Common myeloid progenitor, CD34-positive (primary cell): ENCODE data around the gene RHEB.

Source experiments
- CTCF ChIA-PET: fragments of 350-600 bp; sonication (Branson Sonifier 250); formaldehyde crosslinking; loops from one replicate; lab custom pipeline; 2021; ENCODE audit warnings: antibody characterized with exemption; lab: Charles Lee
- POLR2A ChIA-PET: fragments of 350-600 bp; sonication (Branson Sonifier 250); formaldehyde crosslinking; loops from one replicate; lab custom pipeline; 2021; ENCODE audit warnings: antibody characterized with exemption; lab: Charles Lee
- DNase-seq, 3 donors: peaks; one replicate each; pipeline versions ENCODE4 v3.0.0 to v3.0.0-alpha.2; 2013
- H3K27ac ChIP-seq, 2 experiments: 1 replicate in 1 of 2; 2 replicates in 1 of 2; pipeline ENCODE4 v1.7.0; 2013; ENCODE audit warnings: inconsistent platforms in 2 of 2, low read length in 2 of 2, mild to moderate bottlenecking in 2 of 2, low read depth in 1 of 2, moderate library complexity in 1 of 2; ENCODE audit not compliant: severe bottlenecking in 2 of 2, insufficient read depth in 1 of 2, poor library complexity in 1 of 2
- H3K27me3 ChIP-seq, 5 experiments: replicated peaks in 2 of 5; 1 replicate in 3 of 5; 2 replicates in 2 of 5; pipeline versions ENCODE4 v1.6.1 to v1.7.0; 2013; ENCODE audit warnings: low read length in 4 of 5, mild to moderate bottlenecking in 2 of 5, moderate library complexity in 2 of 5, inconsistent platforms in 1 of 5; ENCODE audit not compliant: insufficient read depth in 5 of 5, control insufficient read depth in 4 of 5
- H3K36me3 ChIP-seq, 4 experiments: 1 replicate in 2 of 4; 2 replicates in 2 of 4; pipeline versions ENCODE4 v1.6.1 to v1.7.0; 2013; ENCODE audit warnings: low read length in 3 of 4, control low read depth in 1 of 4, mild to moderate bottlenecking in 1 of 4; ENCODE audit not compliant: control insufficient read depth in 4 of 4, insufficient read depth in 4 of 4
- H3K4me1 ChIP-seq, 4 experiments: 1 replicate in 3 of 4; 2 replicates in 1 of 4; pipeline versions ENCODE4 v1.6.1 to v1.7.1; 2013; ENCODE audit warnings: low read length in 3 of 4, mild to moderate bottlenecking in 3 of 4, control low read depth in 1 of 4, inconsistent platforms in 1 of 4, moderate library complexity in 1 of 4; ENCODE audit not compliant: control insufficient read depth in 4 of 4, insufficient read depth in 4 of 4; ENCODE audit errors: control extremely low read depth in 1 of 4
- H3K4me3 ChIP-seq, 7 experiments: 1 replicate in 4 of 7; 2 replicates in 3 of 7; pipeline versions ENCODE4 v1.5.1 to v1.7.0; 2013; ENCODE audit warnings: mild to moderate bottlenecking in 7 of 7, low read length in 6 of 7, moderate library complexity in 6 of 7, inconsistent platforms in 2 of 7, low read depth in 2 of 7, control low read depth in 1 of 7; ENCODE audit not compliant: insufficient read depth in 4 of 7, control insufficient read depth in 1 of 7; ENCODE audit errors: extremely low read depth in 1 of 7
- H3K9me3 ChIP-seq, 5 experiments: 1 replicate in 4 of 5; 2 replicates in 1 of 5; pipeline versions ENCODE4 v1.6.1 to v1.7.1; 2013; ENCODE audit warnings: low read length in 4 of 5, mild to moderate bottlenecking in 2 of 5, inconsistent platforms in 1 of 5, low read depth in 1 of 5, moderate library complexity in 1 of 5; ENCODE audit not compliant: control insufficient read depth in 4 of 5, insufficient read depth in 2 of 5; ENCODE audit errors: control extremely low read depth in 1 of 5
- WGBS: methylation state at CpG from one replicate; pipeline ENCODE4 v1.1.5; 2013; ENCODE audit not compliant: insufficient coverage; 5-methylcytosine and 5-hydroxymethylcytosine counted together

RHEB gene

GRCh38 chr7:151497306-151497871 lies 22.3 kb downstream of the RHEB start:
- no peaks in the 10 kb centered on the region for H3K9me3 ChIP-seq

GRCh38 chr7:151495360-151495759 lies 24.3 kb downstream of the RHEB start:
- H3K4me1 ChIP-seq, result peaks cover 0 to 1% (median 0%) of the 10 kb centered on the region in 4 experiments
- no peaks in the 10 kb centered on the region for H3K27me3 ChIP-seq
- no peak overlapping the region for H3K4me3 ChIP-seq
- no peak for DNase-seq
- no peaks in the 10 kb centered on the region for H3K9me3 ChIP-seq
- H3K27ac ChIP-seq, result no peak overlapping the region
- no CpG with 5 or more reads among the region's 2 CpGs for WGBS
- ChIA-PET POLR2A (no interaction called here), CTCF (interaction anchor here (1.3 kb wide), 1 partner anchor 11 kb away, joined by 4 read pairs; no protein-coding TSS in a partner anchor)
- H3K36me3 ChIP-seq, result peaks cover 2 to 14% (median 7%) of the 10 kb centered on the region in 4 experiments

More at GRCh38 chr7:151497306-151497871, 22.3 kb downstream of the RHEB start:
- POLR2A ChIA-PET, result no interaction called here
- peaks cover 2 to 9% (median 9%) of the 10 kb centered on the region in 4 experiments for H3K36me3 ChIP-seq
- 98% methylated on average over 10 of the region's 10 CpGs for WGBS
- DNase-seq, result no peak
- H3K27ac ChIP-seq, result no peak overlapping the region
- H3K4me3 ChIP-seq, result no peak overlapping the region
- CTCF ChIA-PET, result interaction anchor here (0.8 to 2.1 kb wide), 7 partner anchors 9 to 287 kb away, joined by 3 to 14 read pairs (median 3); no protein-coding TSS in a partner anchor
- no peaks in the 10 kb centered on the region for H3K4me1 ChIP-seq
- no peaks in the 10 kb centered on the region for H3K27me3 ChIP-seq

DNA sequence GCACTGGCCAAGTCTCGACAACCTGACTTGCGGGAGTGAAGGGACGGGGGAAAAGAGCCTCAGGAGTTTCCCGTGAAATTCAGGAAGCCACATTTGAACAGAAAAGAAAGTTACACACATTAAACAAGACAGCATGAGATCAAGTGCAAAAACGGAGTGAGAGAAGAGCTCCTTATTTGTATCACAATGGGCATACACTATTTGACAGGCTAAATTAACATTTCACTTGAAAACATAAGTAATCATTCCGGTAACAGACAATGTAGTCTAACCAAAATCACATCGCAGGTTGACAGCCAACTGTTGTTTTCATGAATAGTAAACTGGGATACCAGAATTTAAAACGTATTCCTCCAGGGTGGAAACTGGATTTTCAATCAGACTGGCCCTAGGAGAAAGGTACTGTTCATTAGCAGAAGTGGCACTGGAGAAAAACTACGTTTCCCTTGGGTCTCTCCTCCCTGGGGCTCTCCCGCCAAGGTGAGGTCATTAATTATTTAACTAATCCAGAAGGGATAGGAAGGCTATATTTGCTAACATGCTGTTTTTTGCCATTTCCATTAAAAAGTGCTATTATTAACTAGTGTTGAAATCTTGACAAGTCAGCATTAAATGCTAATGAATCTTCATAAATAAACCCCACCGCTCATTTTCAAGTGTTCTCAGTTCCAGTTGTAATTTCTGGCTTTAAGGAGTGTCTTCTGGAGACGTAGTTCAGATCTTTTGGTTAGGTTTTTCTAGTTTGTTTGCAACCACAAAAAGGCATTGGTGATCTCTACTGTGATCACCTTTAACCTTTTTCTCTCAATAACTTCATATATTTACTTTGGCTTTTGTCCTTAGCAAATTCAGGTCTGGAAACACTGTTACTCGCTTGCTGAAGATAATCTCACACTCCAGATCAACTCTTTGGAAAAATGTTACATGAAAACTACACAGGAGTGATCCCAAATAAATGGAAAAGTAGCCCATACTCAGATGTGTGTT lies 25.1 kb downstream of the RHEB start:
- no peak overlapping the region for H3K27ac ChIP-seq
- H3K36me3 ChIP-seq, result peaks cover 4 to 21% (median 10%) of the 10 kb centered on the region in 4 experiments
- no peaks in the 10 kb centered on the region for H3K27me3 ChIP-seq
- no peak overlapping the region for H3K4me3 ChIP-seq
- ChIA-PET POLR2A (interaction anchor here (0.6 kb wide), 1 partner anchor 173 kb away, joined by 4 read pairs; no protein-coding TSS in a partner anchor), CTCF (no interaction called here)
- DNase-seq, result no peak
- WGBS, result 94% methylated on average over 7 of the region's 13 CpGs
- peaks cover 0 to 1% (median 0%) of the 10 kb centered on the region in 4 experiments for H3K4me1 ChIP-seq
- H3K9me3 ChIP-seq, result no peaks in the 10 kb centered on the region

DNA sequence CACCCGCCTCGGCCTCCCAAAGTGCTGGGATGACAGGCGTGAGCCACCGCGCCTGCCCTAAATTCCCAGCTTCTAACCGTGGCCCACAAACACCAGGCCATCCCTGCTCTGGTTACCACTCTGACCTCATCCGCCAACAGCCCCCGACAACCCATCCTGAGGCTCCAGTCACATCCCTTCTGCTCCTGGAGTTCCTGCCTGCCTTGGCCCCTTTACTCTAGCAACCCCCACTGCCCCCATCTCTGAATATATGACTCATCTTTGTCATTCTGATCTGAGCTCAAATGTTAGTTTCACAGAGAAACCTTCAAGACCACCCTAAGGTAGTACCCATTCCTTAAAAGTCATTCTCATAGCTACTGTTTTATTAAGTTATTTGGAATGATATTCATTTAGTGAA lies 26.6 kb downstream of the RHEB start:
- no peaks in the 10 kb centered on the region for H3K27me3 ChIP-seq
- no peak overlapping the region for H3K4me3 ChIP-seq
- ChIA-PET POLR2A (no interaction called here), CTCF (no interaction called here)
- 95% methylated on average over 8 of the region's 8 CpGs for WGBS
- H3K4me1 ChIP-seq, result peaks cover 0 to 1% (median 0%) of the 10 kb centered on the region in 4 experiments
- peaks cover 13 to 36% (median 19%) of the 10 kb centered on the region in 4 experiments for H3K36me3 ChIP-seq
- DNase-seq, result no peak
- H3K9me3 ChIP-seq, result no peaks in the 10 kb centered on the region
- H3K27ac ChIP-seq, result no peak overlapping the region

- Histone ChIP-seq H3K9me3 (no peaks in the 10 kb centered on the region), H3K27ac (no peak overlapping the region), H3K36me3 (peaks cover 12 to 38% (median 24%) of the 10 kb centered on the region in 4 experiments), H3K4me3 (no peak overlapping the region), H3K27me3 (no peaks in the 10 kb centered on the region), H3K4me1 (peaks cover 0 to 1% (median 0%) of the 10 kb centered on the region in 4 experiments)
- WGBS, result 93% methylated on average over 2 of the region's 3 CpGs
- ChIA-PET POLR2A (no interaction called here), CTCF (interaction anchor here (1.3 kb wide), 1 partner anchor 10 kb away, joined by 3 read pairs; no protein-coding TSS in a partner anchor)
- peak in 2 of 3 donors; percentile 11 for DNase-seq
Measured at GRCh38 chr7:151491859-151492258, 27.8 kb downstream of the RHEB start.

- Histone ChIP-seq H3K4me1 (peaks cover under 1 to 8% (median 4%) of the 10 kb centered on the region in 4 experiments), H3K36me3 (peaks cover 12 to 50% (median 30%) of the 10 kb centered on the region in 4 experiments), H3K27me3 (no peaks in the 10 kb centered on the region), H3K9me3 (no peaks in the 10 kb centered on the region), H3K27ac (no peak overlapping the region), H3K4me3 (no peak overlapping the region)
- no peak for DNase-seq
- WGBS, result 100% methylated on average over 2 of the region's 4 CpGs
- POLR2A ChIA-PET, result no interaction called here
- CTCF ChIA-PET, result interaction anchor here (1.3 kb wide), 1 partner anchor 8 kb away, joined by 3 read pairs; no protein-coding TSS in a partner anchor
Measured at GRCh38 chr7:151490456-151491105, 29.1 kb downstream of the RHEB start.
